IPS-18c (cell line): ENCODE data around the gene CADPS.

ENCODE experiments used
- H3K4me3 ChIP-seq: 2 replicates; pipeline ENCODE4 v1.7.0; 2013; ENCODE audit warnings: low read depth, mild to moderate bottlenecking, low read length, moderate library complexity; ENCODE audit not compliant: insufficient read depth
- H3K9me3 ChIP-seq: one replicate; pipeline ENCODE4 v1.6.1; 2013; ENCODE audit warnings: mild to moderate bottlenecking, low read length, moderate library complexity; ENCODE audit not compliant: control insufficient read depth, insufficient read depth

The CADPS gene

DNA sequence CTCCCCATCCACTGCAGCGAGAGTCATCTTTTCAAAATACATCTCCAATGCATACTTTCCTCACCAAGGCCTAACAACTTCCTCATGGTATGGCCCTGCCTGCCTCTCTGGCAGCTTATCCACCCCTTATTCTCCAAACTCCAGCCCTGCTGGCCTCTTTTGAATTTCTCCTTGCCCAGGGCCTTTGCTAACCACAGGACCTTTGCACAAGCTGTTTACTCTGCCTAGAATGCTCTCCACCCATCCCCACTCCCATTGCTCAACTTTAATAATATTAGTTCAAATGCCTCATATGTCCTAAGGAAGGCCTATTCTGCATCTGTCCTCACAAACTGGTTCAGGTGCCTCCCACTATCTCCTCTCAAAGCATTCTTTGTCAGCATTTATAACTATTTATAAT, 230.7 kb downstream of the CADPS start:
- Histone ChIP-seq H3K4me3 (no peak overlapping the region), H3K9me3 (no peaks in the 10 kb centered on the region)

DNA sequence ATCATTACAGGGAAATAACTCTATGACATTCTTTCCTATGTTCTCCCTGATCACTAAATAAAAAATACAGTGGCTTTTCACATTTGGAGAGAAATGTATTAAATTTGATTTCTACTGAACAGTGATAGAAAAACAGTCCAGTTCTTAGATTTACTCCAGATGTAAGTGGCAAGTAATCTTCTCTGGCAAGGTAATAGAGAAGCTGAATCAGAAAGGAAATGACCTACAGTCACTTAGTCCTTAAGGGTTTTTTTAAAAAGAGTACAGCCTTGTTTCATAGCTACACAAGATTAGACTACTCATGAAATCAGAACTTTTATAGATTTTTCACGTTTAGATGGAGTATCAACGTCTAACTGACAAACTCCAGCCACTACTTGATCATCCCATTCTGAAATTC, 236.9 kb downstream of the CADPS start:
- Histone ChIP-seq H3K9me3 (no peaks in the 10 kb centered on the region), H3K4me3 (no peak overlapping the region)

DNA sequence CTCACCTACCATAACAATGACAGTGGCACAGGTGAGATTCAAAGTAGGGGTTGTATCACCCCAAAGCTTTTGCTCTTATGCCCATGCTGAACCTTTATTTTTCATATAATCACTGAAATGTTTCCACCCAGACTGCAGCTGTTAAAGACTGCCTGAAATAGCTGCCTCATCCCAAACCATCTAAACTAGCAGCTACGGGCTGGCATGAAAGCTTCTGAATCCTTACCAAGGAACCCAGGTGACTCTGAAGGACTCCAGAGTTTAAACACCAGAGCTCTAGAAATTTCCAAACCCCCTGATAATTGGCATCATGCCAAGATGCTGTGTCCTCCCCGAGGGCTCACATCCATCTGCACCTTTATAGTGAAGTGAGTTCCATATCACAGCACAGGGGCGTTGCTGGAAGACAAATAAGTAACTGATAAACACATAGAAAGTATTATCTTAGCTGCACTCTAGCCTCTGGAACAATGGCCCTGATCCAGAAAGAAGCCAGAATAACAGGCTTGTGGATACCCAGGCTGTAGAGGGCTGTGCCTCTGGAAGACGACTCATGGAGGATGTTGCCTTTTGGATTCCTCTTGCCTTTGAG, 238.9 kb downstream of the CADPS start:
- Histone ChIP-seq H3K9me3 (no peaks in the 10 kb centered on the region), H3K4me3 (no peak overlapping the region)

DNA sequence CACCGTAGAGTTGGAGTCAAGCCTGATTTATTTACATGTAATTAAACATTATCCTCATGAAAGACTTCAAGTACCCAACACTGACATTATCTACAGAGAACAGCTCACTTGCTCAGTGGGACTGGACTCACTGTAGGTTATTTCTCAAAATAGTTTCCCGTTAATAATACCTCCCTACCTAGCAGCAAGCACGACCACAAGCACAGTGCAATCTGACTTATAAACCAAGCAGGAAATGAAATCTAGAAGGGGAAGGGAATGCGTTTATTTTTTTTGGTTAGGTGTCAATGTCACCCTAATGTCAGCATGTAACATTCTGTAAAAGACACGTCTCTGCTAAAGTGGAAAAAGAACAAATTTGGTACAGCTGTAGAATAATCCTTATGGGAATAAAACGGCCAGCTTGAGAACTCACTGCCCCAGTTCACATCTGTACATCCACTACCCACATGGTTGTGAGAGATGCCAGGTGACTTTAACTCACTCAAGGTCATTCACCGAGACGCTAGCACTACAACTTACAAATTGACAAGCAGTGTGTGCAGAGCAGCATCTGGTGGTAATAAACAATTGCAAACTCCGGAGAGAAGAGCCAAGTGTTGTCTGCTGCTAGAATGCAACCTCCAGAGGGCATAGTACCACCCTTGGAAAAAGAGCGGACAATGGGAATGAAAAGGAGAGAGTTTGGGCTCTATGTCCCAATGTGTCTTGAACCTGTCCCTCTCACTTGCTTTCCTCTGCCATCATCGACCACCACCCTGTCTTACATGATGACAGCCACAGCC, 242.5 kb downstream of the CADPS start:
- H3K9me3 ChIP-seq: no peaks in the 10 kb centered on the region
- H3K4me3 ChIP-seq: no peak overlapping the region

DNA sequence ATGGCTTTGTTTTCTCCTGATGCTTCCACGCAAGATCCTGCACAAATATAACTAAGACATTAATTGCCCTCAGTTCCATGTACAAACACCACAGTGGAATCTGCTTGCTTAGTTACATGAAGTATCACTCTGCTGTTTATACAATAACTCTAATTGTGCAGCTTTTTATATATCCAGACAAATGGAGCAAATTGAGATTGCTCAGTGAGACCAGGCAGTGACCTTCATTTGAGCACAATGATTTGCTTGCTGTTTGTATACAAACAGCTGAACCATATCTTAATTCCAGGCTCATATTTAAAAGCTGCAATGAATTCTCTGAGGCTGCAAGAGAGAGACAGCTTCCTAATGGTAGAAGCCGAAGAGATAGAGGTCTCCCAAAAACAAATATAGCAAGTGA, 243.7 kb downstream of the CADPS start:
- Histone ChIP-seq H3K9me3 (no peaks in the 10 kb centered on the region), H3K4me3 (no peak overlapping the region)

DNA sequence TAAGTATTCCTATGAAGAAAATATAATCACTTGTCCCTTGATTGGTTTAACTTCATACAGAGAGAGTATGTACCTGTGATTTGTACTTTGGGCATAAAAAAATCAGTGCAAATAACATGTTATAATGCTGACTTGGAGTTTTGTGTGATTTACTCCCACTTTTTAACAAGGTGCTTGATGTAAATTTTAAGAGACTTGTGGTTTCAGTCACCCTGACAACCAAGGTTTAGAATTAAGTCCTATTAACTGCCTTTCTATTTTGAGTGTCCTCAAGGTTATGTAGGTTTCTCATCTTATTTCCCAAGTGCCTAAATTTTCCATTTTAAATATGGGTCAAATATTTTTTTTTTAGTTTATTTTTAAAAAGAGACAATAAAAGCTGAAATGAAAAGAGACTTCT, 244.6 kb downstream of the CADPS start:
- H3K9me3 ChIP-seq: no peaks in the 10 kb centered on the region
- no peak overlapping the region for H3K4me3 ChIP-seq

DNA sequence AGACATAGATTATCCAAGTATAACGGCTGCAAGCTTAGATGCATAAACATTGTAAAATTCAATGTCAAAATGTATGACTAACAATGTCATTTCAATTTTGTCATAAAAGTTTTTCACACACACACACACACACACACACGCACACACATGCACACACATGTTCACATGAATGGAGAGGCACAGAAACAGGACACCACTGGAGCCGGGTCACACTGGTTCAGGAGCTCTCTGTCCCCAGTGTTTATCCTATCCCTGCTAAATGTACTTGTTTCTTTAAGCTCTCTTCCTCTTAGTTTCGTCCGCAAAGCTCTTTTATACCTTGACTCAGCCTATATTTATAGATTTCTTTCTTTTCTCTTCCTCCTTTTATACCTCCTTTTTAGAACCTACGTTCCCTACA, 249.9 kb downstream of the CADPS start:
- Histone ChIP-seq H3K9me3 (no peaks in the 10 kb centered on the region), H3K4me3 (no peak overlapping the region)

DNA sequence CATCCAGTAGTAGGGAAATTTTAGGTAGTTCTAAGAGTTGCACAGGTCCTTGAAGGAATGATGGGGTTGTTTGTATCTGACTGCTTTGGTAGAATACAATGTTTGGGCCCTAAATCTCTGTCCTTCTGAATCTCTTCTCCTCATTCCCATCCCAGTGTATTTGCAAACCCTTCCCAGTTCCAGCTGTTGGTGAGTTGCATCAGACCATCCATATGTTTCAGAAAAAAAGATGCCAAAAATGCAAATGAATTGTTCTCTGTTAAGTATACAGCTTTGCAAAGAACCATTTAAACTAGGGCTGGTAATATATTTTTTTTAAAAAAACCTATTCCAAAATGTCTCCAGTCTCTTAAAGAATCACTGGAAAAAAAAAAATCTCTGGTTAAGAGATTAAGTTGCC, 251.0 kb downstream of the CADPS start:
- H3K9me3 ChIP-seq: no peaks in the 10 kb centered on the region

DNA sequence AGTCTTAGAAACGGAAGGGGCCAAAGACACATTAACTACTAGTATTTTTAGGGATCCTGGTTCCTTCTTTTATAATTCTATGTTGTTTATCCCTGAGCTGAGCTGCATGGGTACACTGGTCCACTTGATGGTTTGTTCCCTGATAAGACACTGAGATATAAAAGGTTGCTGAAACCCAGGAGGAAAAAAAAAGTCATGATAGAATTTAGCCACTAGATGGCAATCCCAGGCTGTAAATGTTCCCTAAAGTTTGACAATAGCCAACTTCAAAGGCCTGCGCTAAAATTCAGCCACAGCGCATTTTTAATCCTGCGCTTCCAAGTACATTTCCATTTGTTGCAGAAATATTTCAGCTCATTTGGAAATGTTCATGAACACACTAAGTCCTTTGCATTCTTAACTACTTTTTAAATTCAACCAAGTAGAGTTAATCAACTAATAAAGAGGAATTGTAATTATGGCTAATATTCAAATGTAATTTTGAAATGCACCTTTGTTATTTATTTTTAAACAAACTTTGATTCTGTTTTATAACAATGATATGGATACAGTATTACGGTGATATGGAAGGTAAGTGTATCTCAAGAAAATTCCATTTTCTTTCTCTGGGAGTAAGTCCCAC, 252.6 kb downstream of the CADPS start:
- Histone ChIP-seq H3K9me3 (no peaks in the 10 kb centered on the region), H3K4me3 (no peak overlapping the region)

More for the DNA sequence above, 251.0 kb downstream of the CADPS start:
- no peak overlapping the region for H3K4me3 ChIP-seq

DNA sequence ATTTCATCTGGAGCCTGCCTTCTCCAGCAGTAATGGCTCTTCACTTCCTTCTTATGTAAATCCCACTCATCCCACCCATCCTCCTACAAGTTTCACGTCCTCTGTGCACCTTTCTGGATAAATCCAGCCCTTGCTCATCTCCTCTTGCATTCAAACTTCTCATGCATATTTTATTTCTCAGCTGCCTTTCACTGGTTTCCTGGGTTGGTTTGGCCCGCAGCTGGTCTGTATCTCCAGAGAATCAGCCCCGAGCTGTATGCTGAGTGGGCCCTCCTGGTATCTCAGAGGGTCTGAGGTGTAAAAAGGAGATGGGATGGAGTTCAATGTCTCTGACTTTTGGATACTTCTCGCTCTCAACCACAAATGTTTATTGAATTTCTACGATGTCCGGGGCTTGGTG, 253.3 kb downstream of the CADPS start:
- Histone ChIP-seq H3K4me3 (no peak overlapping the region), H3K9me3 (no peaks in the 10 kb centered on the region)

DNA sequence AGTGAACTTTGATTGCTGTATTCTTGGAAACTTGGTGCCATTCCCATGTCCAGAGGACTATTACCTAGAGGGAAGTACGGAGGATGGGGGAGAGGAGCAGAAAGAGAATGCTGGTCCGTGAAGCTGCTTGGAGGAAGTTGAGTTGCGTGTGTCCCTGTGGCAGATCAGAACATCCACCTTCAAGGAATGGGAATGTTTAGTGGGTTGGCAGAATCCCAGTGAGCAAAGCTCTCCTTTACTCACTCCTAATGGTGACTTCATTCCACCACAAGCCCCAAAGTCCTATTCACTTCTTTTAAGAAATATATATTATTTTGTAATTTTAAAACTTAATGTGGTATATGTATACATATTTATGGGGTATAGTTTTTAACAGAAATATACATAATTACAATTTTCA, 254.0 kb downstream of the CADPS start:
- no peak overlapping the region for H3K4me3 ChIP-seq

DNA sequence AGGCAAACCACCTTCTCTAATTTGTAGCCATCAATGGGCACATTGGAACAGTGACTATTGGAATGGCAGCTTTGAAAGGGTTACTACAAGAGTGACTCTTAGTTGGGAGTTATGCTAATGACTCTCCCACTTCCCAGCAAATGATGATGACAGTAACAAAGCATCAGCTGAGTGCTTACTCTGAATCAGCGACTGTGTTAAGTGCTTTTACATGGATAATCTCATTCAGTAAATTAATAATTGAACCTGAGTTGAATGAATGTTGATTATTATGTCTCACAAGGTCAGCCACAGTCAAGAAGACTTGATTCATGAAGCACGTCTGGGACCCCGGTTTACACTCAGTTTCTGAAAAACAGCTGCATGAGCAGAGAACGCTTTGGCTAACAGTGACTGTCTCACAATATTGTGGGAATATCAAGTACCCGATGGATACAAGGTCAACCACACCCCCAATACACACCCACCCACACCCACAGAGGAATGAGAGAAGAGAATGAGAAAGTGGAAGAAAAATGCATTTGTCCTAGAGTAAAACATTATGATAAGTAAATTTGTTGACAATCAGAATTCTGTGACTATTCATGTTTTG, 259.9 kb downstream of the CADPS start:
- no peaks in the 10 kb centered on the region for H3K9me3 ChIP-seq
- no peak overlapping the region for H3K4me3 ChIP-seq

More for the DNA sequence above, 254.0 kb downstream of the CADPS start:
- no peaks in the 10 kb centered on the region for H3K9me3 ChIP-seq

DNA sequence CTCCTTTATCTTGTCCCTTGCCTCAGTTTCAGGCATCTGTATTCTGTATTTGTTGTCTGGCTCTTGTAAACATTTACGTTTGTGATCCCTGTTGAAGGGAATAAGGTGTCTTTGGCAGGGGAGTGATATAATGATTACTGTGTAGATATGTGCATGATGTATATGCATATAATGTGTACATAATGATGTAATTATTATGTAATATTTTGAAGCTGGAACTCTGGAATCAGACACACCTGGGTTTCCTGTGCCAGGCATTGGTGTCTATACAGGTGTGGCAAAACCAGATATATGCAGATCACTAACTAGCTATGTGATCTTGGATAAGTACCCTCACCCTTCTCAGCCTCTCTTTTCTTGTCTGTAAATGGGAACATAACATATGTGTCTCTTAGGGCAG, 260.7 kb downstream of the CADPS start:
- Histone ChIP-seq H3K9me3 (no peaks in the 10 kb centered on the region), H3K4me3 (no peak overlapping the region)

DNA sequence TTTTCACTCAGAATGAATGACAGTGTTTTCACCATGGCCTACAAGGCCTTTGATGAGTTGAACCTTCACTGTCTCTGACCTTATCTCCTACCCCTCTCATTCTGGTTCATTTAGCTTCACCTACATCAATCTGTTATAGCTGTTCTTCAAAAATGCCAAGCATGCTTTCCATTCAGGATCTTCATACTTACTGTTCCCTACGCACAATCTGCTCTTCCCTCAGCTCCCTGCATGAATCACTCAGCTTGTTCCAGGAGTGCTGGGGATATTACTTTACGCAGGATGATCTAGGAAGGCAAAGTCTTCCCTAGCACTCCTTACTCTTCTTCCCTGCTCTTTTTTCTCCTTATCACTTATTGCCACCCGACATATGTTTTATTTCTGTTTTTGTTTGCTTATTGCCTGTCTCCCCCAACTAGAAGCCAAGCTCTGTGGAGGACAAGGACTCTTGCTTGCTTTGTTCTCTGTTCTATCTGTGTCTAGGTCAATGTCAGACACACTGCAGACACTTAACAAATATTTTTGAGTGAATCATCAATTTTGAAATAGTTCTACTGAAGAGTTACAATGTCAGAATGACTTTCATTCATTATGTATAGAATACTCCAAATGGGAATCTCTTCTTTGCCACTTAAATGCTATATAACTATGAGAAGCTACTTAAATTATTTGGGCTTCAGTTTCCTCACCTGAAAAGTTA, 263.5 kb downstream of the CADPS start:
- H3K4me3 ChIP-seq: no peak overlapping the region
- H3K9me3 ChIP-seq: no peaks in the 10 kb centered on the region

DNA sequence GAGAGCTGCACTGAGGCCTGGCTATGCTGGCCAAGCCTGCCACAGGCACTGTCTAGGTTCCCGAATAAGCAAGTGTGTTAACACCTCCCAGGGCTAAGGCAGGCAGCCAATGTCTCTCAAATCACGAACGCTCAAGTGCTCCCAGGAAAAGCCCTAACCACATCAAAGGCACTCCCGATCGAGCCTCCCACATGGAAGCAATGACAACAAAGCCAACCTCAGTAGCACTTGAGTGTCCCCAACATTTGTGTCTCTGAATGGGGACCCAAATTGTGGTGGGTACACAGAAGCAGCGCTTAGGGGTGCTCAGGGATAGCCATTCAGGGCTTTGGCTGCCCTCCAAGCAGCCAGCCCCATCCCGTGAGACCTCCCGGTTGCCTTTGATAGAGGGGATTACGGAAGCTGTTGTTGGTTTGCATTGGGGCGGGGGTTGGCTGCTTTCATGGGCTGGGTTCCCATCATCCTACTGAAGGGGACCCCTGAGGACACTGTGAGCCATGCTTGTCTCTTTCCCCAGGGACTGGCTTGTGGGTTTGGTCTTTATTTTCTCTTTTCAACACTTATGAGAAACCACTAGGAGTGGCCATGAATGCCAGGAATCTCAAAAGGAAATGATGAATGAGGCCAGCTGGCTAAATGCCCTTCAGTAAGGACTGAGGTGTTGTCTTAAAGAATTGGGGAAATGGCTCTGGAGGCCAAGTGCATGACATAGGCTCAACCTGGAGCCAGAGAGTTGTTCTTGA, 267.8 kb downstream of the CADPS start:
- no peak overlapping the region for H3K4me3 ChIP-seq
- H3K9me3 ChIP-seq: no peaks in the 10 kb centered on the region

DNA sequence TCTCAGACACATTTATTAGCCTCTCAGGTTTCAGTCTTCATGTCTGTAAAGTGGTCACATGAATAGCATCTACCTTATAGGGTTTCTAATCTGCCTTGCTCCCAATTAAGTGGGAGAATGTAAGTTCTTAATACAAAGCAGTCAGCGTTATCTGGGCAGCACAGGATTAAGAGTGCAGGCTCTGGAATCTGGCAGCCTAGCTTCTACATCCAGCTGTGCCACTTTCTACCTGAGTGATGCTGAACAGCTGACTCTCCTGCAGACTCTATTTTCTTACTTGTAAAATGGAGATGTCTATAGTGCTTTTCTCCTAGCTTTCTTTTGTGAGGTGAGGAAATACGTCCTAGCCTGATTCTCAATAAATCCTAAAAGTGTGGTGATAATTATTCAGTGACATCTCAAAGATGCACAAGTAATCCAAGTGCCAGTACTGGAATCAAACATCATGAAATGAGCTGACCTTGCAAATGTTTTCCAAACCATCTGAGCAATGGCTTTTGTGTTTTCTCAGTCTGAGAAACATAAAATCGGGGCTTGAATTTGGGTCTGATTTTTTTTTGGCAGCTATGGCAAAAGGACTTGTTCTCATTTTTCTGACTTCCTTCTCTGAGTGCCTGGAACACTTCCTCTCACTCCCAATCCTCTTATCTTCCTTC, 269.7 kb downstream of the CADPS start:
- Histone ChIP-seq H3K4me3 (no peak overlapping the region), H3K9me3 (no peaks in the 10 kb centered on the region)
